ENCODE measurements around the gene ACTG1.

- TF ChIP-seq, protein P1, sequence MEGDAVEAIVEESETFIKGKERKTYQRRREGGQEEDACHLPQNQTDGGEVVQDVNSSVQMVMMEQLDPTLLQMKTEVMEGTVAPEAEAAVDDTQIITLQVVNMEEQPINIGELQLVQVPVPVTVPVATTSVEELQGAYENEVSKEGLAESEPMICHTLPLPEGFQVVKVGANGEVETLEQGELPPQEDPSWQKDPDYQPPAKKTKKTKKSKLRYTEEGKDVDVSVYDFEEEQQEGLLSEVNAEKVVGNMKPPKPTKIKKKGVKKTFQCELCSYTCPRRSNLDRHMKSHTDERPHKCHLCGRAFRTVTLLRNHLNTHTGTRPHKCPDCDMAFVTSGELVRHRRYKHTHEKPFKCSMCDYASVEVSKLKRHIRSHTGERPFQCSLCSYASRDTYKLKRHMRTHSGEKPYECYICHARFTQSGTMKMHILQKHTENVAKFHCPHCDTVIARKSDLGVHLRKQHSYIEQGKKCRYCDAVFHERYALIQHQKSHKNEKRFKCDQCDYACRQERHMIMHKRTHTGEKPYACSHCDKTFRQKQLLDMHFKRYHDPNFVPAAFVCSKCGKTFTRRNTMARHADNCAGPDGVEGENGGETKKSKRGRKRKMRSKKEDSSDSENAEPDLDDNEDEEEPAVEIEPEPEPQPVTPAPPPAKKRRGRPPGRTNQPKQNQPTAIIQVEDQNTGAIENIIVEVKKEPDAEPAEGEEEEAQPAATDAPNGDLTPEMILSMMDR (conservative IDR thresholded peaks at IDR 0.05): no peak
- no peak for TF ChIP-seq ZFX (IDR thresholded peaks at IDR 0.05)
These were observed 22.3 kb downstream of the ACTG1 start for GRCh38 chr17:81489998-81490992.
